Pons (tissue), 1 donor: Measurements from ENCODE around the gene B3GNT2.
"Not testable (repeated sequence)": the region's sequence is repeated elsewhere in the genome, so short reads cannot be mapped to it uniquely, and the experiment has no call there.

Experiments used
- DNase-seq: peaks from one replicate; pipeline ENCODE4 v3.0.0-alpha.2; 2016; ENCODE audit warnings: low spot score

Gene B3GNT2

DNA sequence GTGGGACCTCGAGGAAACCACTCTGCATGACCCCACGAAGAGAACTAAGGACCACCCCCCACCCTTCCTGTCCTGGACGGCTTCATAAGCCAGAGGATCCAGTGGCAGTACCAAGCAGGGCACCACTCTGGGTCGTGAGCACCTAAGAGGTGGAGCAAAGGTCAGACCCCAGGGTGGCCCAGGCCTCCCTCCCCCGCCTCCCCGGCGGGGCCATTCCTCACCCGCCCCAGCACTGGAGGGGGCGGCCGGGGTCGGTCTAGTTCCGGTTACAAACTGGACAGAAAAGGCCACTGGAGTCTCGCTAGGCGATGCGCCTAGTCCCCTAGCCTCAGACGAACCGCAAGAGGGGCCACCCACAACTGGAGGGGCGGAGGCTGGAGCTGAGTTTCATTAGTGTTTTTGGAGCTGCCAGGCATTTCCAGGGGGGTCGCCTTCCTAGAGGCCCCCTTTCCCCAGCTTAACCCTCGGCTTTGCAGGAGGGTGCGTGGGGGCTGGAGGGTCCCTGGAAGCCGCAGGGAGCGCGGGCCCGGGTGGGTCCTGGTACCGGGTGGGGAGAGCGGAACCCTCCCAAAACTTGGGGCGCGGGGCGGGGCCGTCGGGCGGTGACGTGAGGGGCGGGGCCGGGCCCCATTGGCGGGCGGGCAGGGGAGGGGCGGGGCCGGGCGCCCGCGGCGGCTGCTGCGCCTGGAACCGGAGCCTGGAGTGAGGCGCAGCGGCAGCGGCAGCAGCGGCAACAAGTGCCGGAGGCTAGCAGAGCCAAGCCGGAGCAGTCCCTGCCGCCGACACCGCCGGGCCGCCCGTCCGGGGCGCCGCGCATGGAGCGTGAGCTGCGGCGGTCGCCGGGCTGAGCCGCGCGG lies at the start of gene B3GNT2:
TSS of gene B3GNT2 (plus strand) at position 695 of the 857 bp plus-strand sequence. CDS start 26,106 bp downstream, outside the sequence.
- peak; percentile 59 for DNase-seq

DNA sequence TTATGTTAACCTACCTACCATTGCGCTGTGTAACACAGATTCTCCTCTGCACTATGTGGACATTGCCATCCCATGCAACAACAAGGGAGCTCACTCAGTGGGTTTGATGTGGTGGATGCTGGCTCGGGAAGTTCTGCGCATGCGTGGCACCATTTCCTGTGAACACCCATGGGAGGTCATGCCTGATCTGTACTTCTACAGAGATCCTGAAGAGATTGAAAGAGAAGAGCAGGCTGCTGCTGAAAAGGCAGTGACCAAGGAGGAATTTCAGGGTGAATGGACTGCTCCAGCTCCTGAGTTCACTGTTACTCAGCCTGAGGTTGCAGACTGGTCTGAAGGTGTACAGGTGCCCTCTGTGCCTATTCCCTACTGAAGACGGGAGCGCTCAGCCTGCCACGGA lies 49.1 kb upstream of the B3GNT2 start:
- DNase-seq, result not testable (repeated sequence)

DNA sequence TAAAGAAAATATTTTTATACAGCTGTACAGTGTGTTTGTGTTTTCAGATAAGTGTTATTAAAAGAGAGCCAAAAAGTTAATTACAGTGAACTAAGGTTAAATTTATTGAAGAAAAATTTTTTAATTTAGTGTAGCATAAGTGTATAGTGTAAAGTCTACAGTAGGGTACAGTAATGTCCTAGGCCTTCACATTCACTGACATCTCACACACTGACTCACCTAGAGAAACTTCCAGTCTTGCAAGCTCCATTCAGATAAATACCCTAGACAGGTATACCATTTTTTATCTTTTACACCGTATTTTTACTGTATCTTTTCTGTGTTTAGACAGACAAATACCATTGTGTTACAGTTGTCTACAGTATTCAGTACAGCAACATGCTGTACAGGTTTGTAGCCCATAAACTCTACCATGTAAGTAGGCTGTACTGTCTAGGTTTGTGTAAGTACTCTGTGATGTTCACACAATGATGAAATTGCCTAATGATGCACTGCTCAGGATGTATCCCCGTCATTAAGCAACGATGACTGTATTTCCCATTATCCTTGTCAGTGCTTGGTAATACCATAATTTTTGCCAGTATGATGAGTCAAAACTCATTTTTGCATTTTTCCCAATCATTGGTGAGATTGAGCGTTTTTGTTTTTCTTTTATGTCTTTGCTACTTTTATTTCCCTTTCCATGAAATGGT lies 48.2 kb upstream of the B3GNT2 start:
- no peak for DNase-seq

- DNase-seq, result no peak
Measured at GRCh38 chr2:62149708-62150107, 46.2 kb upstream of the B3GNT2 start.

- no peak for DNase-seq
Measured at GRCh38 chr2:62150597-62151305, 45.2 kb upstream of the B3GNT2 start.

- DNase-seq, result no peak
Measured at GRCh38 chr2:62151306-62151638, 44.6 kb upstream of the B3GNT2 start.

DNA sequence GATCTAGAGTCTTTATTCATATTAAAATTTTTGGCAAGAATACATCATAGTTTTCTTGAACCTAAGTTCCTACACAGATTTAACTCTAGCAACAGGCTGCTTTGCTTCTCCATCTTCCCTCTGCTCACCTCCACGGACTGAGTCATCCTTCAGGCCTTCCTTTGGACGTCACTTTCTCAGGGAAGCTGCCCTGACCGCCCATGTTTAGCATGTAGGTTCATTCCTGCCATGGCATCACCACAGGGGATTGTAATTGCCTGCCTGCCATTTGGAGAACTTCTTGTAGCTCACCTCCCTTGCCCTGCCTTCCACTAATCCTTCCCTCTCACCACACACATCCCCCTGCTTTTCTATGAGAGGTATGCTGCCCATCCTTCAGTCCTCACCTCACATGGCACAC lies 43.9 kb upstream of the B3GNT2 start:
- no peak for DNase-seq

- no peak for DNase-seq
Measured at GRCh38 chr2:62156861-62157496, 38.9 kb upstream of the B3GNT2 start.

- no peak for DNase-seq
Measured at GRCh38 chr2:62158444-62159121, 37.3 kb upstream of the B3GNT2 start.

- not testable (repeated sequence) for DNase-seq
Measured at GRCh38 chr2:62160691-62161090, 35.2 kb upstream of the B3GNT2 start.

DNA sequence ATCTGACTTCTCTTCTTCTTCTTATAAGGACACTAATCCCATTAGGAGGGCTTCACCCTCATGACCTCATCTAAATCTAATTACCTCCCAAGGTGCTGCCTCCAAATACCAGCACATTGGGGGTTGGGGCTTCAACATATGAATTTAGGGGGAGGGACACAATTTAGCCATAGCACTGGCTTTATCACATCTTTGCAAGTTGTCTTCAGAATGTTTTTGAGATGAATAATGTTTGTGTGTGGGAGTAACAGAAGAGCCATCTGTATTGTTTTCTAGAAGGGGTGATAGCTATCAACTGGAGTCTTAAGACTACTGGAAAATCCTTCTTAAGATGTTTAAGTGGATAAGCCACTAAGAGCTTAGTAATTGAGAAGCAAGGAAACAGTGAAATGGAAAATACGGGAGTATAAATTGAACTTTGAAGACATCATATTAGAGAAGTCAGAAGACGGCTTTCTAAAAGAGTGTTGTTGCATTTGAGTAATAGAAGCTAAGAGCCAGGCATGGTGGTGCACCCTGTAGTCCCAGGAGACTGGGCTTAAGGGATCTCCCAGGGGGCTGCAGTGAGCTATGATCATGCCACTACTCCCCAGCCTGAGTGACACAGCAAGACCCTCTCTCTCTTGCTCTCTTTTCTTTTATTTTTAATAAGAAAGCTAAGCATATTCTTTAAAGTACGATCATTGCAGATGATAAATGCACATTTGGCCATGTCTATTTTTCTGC lies 32.6 kb upstream of the B3GNT2 start:
- DNase-seq, result no peak

DNA sequence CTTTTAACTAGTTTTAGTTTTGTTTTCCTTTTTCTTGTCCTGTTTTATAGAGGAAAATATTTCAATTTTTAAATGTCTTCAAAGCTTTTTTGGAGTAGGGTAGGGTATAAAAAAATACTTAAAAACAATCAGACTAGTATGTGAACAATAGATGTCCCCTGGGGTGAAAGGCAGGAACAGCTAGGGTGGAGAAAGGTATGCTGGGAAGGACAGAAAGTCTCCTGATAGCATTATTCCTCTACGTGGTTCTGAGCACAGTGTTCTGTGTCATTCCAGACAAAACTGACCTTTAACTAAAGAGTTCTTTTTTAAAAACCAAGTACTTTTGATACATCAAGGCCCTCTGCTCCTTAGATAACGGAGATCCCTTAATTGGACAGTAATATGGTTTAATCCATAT lies 32.1 kb upstream of the B3GNT2 start:
- no peak for DNase-seq

DNA sequence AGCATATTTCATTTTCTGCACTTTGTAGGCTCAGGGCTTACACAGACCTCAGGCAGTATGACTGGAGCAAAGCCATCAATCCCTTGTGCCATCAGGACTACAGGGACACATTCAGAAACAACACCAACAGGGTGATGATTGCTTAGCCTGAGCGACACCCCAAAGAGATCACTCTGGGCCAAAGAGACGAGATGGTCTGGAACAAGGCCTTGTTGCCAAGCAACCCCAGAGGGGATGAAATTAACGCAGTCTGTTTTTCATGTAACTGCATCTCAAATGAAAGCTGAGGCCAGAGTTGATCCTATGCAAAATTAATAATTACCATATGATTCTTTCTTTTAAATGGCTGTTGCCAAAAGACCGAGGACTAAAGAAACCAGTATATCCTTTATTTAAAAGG lies 20.2 kb upstream of the B3GNT2 start:
- DNase-seq, result no peak

DNA sequence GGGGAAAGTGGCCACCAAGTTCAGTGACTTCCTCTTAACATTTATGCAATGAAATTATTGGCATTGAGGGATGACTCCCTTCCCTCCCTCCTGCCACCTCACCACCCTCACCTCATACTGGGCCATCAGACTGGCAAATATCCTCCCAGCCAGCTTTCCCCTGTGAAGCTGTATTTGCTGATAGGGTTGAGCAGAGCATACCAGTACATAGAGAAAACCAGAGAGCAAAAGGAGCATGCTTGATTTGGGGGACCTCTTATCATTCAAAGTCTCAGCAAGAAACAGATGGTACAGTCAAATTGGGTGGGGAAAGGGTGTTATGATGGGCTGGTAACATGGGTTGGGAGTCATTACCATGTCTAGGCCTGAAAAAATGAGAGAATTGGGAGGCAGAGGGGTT lies 19.1 kb upstream of the B3GNT2 start:
- no peak for DNase-seq

DNA sequence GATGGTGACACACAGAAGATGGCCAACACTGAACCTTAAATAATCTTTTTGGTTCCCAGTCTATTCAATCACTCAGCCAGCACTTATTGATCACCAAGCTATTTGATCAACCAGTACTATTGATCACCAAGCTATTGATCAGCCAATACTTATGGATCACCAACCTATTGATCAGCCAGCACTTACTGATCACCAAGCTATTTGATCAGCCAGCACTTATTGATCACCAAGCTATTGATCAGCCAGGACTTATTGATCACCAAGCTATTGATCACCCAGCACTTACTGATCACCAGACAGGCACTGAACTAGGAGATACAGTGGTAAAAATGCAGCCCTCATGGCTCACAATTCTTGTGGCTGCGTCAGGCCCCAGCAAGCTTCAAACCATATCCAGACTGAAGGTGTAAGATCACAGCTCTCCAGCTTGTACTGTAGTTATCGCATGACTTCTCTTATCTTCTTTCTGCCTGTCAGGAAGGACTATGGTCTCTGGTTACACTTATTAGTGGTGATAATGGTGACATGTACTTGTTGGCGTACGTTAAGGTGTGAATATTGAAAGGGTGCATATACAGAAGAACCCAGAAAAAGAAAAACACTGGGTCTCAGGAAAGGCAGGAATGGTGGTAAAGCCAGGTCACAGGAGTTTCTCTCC lies 18.4 kb upstream of the B3GNT2 start:
- DNase-seq, result no peak

DNA sequence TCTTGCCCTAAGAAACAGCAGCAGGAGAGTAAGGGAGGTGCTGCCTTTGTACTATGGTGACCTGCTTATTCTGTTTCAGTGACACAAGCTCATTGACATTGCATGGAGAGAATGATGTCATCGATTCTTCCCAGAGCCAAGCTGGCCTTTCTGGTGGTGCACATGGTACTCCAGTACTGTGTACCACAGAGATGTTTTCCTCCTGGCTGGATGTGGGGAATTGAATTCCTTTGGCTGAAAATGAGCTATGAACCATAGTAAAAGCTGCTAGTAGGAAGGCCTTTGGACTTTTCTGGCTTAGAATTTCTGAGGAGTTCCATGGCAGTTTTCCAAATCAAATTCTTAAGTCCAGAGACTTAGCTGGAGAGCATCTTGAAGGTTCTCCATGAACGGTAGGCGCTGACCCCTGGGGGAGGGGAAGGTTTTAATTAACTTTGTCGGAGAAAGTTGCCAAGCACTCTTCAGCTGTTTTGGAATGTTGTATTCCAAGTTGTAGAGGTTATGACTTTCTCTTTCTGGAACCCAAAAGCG lies 17.1 kb upstream of the B3GNT2 start:
- DNase-seq, result peak; percentile 26

- no peak for DNase-seq
Measured at GRCh38 chr2:62180975-62181374, 14.9 kb upstream of the B3GNT2 start.

- no peak for DNase-seq
Measured at GRCh38 chr2:62181843-62182242, 14.1 kb upstream of the B3GNT2 start.

GRCh38 chr2:62184512-62185230 lies 11.2 kb upstream of the B3GNT2 start:
- peak; percentile 67 for DNase-seq
